Measurements from ENCODE around the gene ELFN1.

Gene ELFN1

DNA sequence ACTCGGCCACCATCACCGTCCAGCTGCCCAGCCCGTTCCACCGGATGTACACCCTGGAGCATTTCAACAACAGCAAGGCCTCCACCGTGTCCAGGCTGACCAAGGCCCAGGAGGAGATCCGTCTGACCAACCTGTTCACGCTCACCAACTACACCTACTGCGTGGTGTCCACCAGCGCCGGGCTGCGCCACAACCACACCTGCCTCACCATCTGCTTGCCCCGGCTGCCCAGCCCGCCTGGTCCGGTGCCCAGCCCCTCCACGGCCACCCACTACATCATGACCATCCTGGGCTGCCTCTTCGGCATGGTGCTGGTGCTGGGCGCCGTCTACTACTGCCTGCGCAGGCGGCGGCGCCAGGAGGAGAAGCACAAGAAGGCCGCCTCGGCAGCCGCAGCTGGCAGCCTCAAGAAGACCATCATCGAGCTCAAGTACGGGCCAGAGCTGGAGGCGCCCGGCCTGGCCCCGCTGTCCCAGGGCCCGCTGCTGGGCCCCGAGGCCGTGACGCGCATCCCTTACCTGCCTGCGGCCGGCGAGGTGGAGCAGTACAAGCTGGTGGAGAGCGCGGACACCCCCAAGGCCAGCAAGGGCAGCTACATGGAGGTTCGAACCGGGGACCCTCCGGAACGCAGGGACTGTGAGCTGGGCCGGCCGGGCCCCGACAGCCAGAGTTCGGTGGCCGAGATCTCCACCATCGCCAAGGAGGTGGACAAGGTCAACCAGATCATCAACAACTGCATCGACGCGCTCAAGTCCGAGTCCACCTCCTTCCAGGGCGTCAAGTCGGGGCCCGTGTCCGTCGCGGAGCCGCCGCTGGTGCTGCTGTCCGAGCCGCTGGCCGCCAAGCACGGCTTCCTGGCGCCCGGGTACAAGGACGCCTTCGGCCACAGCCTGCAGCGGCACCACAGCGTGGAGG, 75.8 kb downstream of the ELFN1 start:
- no peak for DNase-seq

DNA sequence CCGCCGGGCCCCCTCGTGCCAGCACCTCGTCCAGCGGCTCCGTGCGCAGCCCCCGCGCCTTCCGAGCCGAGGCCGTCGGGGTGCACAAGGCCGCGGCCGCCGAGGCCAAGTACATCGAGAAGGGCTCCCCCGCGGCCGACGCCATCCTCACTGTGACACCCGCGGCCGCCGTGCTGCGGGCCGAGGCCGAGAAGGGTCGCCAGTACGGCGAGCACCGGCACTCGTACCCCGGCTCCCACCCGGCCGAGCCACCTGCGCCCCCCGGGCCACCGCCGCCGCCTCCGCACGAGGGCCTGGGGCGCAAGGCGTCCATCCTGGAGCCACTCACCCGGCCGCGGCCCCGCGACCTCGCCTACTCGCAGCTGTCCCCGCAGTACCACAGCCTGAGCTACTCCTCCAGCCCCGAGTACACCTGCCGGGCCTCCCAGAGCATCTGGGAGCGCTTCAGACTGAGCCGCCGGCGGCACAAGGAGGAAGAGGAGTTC, 76.5 kb downstream of the ELFN1 start:
- no peak for DNase-seq

DNA sequence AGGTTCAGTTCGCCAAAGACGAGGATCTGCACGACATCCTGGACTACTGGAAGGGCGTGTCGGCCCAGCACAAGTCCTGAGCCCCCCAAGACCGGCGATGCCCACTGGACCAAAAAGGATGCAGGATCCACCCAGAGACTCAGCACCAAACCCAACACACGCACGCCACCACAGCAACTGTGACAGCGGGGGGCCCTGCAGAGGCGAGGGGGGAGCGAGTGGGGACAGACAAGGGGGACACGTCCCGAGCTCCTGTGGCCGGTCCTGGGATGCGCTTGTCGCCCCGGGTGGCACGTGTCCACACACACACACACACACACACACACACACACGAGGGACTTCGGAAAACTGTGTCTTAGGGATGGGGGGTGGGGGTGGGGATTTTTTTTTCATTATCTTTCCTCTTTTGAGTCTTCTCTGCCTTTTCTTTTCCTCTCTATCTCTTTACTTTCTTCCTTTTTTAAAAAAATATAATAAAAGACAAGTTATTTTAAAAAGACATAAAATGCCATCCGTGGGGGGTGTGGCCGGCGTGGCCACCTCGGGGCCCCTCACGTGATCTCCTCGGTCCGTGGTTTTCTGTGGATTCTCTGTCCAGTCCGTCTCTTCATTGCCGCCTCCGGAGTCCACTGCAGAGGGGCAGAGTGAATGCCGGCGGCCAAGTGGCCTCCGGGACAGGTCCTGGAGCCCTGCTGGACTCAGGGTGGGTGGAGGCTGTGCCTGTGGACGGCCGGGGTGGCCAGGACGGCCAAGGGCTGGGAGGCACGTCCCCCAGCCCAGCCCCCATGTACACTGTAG, 77.1 kb downstream of the ELFN1 start:
- no peak for DNase-seq

DNA sequence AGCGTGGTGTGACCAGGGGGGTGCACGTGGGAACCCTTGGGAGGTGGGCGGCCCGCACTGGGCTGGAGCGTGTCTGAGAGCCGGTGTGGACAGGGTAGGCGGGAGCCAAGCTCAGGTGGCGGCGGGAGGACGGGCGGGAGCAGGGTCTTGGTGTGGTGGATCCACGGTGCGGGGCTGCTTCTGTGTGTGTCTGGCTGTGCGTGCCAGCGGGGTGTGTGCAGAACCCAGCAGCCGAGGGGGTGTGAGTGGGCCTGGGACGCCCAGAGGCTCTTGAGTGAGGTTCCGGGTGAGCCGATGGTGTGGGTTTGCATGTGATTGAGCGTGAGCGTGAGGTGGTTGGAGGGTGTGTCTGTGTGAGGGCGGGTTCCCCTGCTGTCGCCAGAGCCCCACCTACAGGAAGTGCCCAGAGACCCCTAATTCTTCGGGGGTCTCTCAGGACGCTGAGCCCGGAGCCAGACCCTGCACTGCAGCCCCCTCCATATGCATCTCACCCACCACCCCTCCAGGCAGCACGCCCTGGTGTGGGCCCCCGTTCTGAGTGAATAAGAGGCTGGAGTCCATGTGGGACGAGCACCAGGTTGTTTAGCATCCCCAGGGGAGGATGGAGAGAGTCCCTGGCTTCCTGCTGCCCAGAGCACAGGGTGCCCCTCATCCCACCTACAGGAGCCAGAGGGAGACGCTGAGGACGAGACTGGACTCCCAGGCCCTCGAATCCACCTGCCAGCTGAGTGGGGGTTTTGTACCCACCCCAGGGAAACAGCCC, 78.2 kb downstream of the ELFN1 start:
- DNase-seq: no peak

DNA sequence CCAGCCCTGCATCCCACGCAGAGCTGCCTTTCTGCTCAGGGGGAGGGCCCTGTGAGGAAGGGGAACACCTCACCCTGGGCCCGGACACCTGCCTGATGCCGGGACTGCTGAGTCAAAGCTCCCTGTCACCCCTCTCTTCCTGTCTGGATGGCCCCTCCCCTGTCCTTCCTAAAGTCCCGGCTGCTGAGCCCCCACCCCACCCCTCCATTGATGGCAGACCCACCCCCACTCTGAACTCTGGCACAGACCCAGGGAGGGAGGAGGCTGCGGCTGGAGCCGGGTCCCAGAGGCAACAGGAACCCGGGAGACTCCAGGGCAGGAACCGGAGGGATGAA, 78.7 kb downstream of the ELFN1 start:
- no peak for DNase-seq

DNA sequence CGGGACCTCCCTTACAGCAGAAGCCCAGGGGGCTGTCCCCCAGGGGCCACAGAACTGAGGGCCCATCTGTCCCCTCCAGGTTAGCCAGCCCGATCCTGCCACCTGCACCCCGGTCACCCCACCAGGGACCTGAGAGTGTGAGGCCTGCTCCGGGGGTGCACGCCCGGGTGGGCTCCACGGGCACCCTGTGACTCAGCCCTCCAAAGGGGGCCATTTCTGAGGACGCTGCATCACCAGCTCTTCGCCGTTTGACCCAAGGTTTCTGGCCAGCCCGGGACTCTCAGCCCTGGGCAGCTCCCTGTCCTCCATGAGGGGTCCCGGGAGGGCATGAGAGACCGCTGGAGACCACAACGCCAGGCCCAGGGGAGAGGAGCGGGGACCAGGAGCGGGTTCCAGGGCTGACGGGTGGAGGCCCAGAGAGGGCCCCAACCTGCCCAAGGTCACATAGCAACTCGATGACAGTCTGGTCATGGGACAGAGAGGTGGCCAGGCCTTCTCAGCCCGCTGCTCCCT, 79.3 kb downstream of the ELFN1 start:
- DNase-seq: no peak

DNA sequence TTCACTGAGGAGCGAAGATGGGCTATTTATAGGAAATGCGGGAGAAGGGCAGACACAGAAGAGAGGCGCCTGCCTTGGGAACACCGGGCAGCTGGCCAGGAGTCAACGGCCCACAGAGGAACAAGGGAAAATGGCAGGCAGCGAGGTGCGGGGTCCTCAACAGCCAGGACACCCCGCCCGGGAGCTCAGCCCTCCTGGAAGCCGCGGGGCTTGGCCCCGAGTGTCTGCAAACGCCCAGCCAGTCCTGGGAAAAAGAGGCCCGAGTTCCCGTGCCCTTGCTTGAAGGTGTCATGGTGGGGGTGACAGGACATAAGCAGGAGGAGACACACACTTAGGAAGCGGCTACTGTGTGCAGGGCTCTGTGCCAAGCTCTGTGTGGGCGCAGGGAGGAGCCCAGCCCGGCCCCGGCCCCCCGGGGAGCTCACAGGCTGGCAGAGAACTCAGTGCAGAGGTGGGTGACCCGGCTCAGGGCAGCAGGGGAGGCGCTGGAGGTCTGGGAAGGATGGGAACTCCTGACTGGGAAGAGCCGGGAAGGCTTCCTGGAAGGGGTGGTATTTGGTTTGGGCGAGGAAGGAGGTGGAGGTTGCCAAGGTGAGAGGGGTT, 79.9 kb downstream of the ELFN1 start:
- DNase-seq: no peak

DNA sequence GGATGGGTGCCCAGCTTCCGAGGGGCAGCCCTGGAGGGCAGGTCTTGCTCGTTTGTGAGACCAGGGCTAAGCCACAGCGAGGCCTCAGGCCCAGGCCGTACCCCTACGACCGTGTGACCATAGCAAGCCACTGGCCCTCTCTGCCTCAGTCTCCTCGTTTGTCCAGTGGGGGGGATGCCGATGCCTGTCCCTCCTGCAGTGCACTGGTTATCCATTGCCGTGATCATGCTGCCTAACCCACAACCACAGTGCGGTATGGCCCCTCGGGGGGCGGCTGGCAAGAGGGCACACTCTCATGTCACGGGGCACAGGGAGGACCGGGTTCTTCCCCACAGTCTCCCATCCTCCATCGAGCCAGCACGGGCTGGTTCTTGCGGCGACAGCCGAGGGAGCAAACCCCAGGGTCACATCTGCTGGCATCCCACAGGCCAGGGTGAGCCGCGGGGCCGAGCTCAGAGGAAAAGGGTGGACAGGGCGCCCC, 80.5 kb downstream of the ELFN1 start:
- DNase-seq: no peak

DNA sequence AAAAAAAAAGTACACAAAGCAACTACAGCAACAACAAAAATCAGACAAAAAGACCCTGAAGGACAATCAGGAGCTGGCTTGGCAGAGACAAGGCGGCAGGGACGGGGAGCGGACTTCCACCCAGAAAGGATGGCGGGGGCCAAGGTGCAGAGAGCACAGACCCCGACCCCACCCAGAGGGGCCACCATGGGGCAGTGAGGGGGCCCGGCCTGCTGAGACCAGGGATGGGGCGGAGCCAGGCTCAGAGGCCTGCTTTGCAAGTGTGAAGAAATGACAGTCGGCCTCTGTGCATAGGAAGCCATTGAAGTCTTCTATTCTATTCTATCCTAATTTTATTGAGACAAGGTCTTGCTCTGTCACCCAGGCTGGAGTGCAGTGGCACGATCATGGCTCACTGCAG, 82.0 kb downstream of the ELFN1 start:
- DNase-seq: no peak

DNA sequence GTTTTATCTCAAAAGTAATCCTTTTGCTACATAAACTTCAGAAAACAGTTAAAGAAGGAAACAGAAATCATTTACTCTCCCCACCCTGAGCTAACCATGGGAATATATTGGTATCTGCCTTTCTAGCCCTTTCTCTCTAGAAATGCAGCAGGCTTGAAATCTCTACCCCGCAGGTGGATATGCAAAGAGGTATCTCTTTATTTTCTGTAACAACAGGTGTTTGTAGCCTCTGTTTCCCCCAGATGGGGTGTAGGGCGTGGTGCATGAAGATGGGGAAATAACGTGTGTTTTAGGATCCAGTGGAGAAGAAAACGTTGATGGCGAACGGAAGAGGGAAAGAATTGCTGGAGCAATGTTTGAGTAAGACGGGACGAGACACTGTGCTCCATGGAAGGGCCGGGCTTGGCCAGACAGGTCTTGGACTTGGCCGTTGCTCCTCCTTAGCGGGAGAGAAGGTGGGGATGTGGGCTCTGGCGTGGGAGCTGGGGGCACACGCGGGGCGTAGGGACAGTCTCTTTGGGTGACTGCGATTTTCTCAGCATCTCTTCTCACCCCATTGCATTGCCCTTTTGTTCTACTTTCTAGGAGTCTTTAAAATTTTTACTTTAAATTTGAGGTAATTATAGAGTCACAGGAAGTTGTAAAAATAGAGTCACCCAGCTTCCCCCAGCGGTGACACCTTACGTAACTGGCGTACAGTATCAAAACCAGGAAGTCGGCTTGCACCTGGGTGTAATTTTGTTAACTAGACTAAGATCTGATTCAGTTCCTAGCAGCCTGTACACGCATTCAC, 82.9 kb downstream of the ELFN1 start:
- DNase-seq: no peak

DNA sequence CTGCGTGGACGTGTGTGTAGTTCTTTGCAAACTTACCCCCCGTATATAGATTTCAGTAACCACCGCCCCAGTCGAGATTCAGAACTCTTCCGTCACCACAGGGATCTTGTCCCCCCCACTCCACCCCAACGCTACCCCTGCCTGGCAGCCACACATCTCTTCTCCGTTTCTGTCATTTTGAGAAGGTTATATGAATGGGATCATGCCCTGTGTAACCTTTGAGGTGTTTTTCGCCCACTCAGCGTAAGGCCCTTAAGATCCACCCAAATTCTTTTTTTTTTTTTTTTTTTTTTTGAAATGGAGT, 83.4 kb downstream of the ELFN1 start:
- no peak for DNase-seq

DNA sequence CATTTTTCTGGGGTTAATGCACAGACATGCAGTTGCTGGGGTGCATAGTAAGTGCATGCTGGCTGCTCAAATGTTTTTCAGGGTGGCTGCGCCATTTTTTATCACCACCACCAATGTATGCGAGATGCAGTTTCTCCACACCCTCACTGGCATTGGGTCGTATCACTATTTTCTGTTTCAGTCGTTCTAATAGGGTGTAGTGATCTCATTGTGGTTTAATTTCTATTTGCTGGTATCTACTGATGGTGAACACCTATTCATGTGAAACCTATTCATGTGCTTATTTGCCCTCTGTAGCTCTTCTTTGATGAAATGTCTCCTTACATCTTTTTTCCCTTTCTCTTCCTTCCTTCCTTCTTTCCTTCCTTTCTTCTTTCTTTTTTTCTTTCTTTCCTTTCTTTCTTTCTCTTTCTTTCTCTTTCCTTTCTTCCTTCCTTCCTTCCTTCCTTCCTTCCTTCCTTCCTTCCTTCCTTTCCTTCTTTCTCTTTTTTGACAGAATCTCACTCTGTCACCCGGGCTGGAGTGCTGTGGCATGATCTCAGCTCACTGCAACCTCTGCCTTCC, 84.3 kb downstream of the ELFN1 start:
- DNase-seq: no peak

DNA sequence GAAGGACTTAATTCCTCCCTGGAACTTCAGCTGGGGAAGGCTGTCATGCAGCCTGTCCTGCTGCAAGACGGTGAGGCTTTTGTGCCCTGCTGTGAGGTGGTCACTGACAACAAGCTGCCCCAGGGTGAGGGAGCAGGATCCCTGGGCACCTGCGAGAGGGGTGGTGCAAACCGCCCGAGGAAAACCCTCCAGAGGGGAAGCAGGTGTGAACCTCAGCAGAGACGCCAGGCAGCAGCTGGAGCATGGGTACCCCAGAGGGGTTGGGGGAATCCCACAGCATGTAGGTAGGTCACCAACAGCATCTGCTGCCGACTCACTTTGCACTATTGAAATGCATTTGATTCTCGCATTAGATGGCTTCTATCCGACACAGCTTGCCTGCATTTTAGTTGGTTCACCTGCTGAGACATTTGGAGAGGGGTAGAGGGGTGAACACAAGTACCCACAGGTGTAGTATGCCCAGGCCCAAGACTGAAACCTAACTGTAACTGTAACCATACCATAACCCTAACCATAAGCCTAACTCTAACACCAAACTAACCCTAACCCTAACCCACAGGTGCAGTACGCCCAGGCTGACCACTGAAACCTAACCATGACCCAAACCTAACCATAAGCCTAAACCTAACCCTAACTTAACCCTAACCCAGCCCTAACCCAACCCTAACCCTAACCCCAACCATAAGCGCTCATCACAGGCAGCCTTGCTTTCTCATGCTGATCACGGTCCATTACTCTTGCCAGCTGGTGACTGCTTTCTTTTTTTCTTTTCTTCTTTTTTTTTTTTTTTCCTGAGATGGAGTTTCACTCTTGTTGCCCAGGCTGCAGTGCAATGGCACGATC, 85.9 kb downstream of the ELFN1 start:
- no peak for DNase-seq

DNA sequence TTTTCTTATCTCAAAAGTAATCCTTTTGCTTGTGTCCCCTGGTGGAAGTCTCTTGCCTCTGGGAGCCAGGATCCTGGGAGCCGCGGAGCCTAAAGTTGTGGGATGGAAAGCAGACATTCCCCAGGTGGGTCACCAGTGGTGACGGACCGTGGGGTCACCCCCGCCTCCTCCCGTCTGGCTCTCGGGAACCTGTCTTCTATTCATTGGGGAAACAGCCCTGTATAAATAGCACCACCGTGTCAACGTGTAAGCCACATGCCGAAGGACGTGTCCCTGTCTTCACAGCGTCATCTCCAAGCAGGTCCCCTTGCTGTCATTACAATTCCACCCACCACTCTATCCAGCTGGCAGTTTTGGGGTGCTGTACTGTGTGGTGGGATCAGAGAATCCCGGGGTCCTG, 87.5 kb downstream of the ELFN1 start:
- no peak for DNase-seq

DNA sequence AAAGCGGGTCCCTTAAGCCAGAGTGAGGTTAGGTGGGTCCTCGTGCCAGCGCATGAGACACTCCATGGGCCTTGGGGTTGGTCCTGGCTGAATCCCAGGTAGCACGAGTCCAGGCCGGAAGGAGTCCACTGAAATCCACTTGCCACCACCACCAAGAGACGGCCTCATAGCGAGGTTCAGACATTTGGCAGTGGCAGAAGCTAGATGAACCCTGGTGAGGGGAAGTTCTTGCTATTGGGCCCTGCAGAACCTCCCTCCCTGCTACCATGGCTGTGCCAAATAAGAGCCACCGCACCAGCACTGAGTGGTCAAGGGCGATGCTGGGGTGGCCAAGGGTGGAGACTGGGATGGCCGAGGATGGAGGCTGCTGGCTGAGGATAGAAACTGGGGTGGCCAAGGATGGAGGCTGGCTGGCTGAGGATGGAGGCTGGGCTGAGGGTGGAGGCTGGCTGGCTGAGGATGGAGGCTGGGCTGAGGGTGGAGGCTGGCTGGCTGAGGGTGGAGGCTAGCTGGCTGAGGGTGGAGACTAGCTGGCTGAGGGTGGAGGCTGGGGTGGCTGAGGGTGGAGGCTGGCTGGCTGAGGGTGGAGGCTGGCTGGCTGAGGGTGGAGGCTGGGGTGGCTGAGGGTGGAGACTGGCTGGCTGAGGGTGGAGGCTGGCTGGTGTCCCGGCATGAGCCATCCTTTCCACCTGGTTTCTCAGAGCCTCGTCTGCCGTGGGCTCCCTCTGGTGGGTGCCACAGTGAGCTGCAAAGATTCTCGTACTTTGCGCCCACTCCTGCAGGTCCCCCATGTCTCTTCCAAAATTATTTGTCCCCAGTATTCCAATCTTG, 88.2 kb downstream of the ELFN1 start:
- peak; percentile 30 for DNase-seq

DNA sequence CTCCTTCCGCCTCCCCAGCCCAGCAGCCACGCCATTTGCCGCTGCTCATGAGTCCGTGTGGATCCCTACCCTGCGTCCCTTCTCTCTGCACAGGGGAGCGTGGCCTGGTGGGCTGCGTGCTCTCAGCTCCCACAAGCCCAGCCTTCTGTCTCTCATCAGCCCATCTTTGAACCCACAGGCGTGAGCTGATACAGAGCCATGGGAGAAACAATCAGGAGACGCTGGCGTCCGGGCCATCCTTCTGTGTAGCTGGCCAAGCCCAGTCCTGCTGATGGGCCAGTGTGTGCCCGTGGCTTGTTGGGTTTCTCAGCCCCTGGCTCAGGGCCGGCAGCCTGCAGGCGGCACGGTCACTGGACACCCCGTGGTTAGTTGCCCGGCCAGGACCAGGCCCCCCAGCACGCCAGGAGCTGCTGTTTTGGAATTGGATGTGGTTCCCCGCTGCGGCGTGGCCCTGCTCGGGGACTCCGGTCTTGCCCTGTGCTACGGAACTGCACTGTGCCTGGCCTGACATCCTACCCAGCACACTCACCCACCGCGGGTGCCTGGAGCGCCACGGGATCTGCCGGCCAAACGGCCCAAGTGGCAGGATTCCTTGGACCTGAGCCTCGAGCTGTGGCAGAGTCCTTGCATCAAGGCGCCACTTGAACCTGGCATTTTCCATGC, 88.9 kb downstream of the ELFN1 start:
- no peak for DNase-seq

DNA sequence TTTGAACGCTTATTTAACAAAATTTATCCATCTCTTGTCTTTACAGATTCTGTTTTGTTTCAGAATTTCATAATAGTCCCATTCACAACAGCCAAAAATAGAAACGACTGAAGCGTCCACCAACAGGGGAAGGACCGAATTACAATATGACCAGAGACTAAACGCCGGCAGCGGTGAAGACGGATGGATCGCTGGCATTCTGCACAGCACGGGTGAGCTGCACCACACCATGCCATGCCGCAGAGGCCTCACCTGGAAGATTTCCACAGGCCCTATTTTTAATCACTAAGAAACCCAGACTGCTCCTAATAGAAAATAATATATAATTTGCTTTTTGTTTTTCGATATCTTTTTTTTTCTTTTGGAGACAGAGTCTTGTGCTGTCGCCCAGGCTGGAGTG, 91.0 kb downstream of the ELFN1 start:
- no peak for DNase-seq

DNA sequence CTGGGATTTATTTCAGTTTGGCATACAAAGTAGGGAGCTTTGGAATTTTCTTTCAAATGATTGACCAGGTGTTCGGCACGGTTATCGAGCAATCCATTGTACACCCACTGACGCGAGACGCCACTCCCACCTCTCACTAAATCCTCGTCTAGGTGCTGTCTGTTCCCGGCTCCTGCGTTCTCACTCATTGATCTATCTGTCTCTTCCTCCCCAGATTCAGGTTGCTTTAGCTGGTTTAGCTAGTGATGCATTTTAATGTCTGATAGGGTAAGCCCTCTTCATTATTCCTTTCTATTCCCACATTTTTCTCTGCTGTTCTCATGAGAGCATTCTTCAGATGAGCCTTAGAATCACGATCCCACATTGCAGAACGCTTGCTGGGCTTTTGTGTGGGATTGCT, 91.7 kb downstream of the ELFN1 start:
- no peak for DNase-seq
